ENCODE results near the gene MRPS26.

MRPS26 gene

DNA sequence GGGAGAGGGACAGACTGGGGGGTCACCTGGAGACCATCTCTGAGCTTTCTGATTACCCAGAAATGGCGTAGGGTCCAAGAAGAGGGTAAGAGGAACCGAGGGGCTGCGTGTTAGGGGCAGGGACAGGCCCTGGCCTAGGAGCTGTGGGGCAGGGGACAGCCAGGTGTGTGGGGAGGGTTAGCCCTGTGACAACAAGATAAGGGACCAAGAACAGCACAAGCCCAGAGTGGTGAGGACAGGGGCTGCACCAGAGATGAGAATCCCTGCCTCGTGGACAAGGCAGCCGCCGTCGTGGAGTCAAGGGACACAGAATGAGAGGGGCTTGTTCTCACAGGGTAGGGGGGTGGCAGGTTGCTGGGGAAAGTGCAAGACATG, 39.1 kb downstream of the MRPS26 start:
- Mint-ChIP-seq H3K27ac (no peak overlapping the region), H3K27me3 (peaks cover 61 to 71% of the 10 kb centered on the region in 2 donors)

DNA sequence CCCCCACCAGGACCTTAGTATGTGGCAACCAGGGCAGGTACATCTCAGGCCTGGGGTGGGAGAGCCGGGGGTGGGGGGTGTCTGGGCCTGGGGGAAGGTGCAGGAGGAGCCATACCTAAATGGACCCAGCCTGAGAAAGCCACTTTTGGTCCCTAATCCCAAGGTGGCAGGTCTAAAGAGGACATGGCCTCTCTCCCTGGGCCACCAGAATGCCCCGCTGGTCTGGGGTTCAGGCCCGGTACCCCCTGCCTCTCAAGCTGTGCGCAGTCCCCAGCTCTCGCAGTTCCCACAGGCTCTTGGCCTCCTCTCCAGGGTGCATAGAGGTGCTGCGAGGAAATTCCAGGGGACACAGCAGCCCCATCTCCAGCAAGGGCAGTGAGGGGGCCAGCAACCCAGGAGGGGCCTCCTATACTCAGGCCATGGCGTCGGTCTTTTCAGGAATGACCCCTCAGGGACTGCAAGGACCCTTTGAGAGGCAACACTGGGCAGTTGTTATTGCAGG, 39.8 kb downstream of the MRPS26 start:
- Mint-ChIP-seq H3K4me3 (no peak overlapping the region), H3K27ac (no peak overlapping the region), H3K36me3 (ENCODE audit: insufficient read depth) (no peaks in the 10 kb centered on the region), H3K9me3 (no peaks in the 10 kb centered on the region), H3K27me3 (peaks cover 61 to 71% of the 10 kb centered on the region in 2 donors), H3K4me1 (ENCODE audit: low read depth in 2 of 2) (peaks cover 4 to 7% of the 10 kb centered on the region in 2 donors)
- DNase-seq (no peak), ATAC-seq (replicated peaks) (no peak)

More for the DNA sequence above, 39.1 kb downstream of the MRPS26 start:
- DNase-seq (no peak), ATAC-seq (replicated peaks) (no peak)
- Mint-ChIP-seq H3K4me3 (no peak overlapping the region), H3K9me3 (no peaks in the 10 kb centered on the region), H3K36me3 (ENCODE audit: insufficient read depth) (no peaks in the 10 kb centered on the region), H3K4me1 (ENCODE audit: low read depth in 2 of 2) (peaks cover 4 to 7% of the 10 kb centered on the region in 2 donors)

DNA sequence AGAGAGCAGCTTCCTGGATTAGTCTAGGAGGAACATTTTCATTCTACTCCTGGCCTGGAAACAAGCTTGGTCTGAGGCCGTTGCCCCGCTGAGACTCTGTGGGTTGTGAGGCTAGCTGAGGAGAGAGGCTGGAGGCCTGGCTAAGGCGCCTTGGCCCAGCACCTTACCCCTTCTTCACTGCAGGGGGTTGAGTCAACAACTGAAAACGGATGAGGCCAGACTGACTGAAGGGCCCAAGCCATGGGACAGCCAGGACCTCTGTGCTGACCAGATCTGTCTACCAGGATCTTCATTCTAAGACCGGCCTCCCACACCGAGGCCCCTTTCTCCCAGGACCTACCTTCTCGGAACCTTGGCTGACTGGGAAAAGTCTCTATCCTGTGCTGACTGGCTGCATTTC, 42.2 kb downstream of the MRPS26 start:
- H3K9me3 Mint-ChIP-seq = no peaks in the 10 kb centered on the region
- H3K4me1 Mint-ChIP-seq (ENCODE audit: low read depth in 2 of 2) = peaks cover 6 to 8% of the 10 kb centered on the region in 2 donors
- H3K27ac Mint-ChIP-seq = no peak overlapping the region
- DNase-seq (no peak), ATAC-seq (replicated peaks) (no peak)
- no peaks in the 10 kb centered on the region for H3K36me3 Mint-ChIP-seq (ENCODE audit: insufficient read depth)
- no peak overlapping the region for H3K4me3 Mint-ChIP-seq
- H3K27me3 Mint-ChIP-seq = peaks cover 61 to 72% of the 10 kb centered on the region in 2 donors

DNA sequence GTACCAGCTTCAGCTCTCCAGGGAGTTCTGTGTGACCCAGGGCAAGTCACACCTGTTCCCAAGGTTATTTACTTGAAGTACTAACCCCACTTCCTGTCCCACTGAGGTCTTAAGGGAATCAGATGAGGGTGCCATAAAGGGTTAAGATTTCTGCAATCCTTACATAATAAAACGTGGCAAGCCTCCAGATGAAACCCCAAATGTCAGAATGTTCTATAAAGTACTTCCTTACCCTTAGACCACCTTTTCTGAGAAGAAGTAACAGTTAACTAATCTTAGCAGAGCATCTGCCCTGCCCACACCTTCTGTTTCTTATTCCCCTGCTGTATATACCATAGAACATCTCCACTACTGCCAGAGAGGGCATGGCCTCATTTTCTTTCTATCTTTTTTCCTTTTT, 44.7 kb downstream of the MRPS26 start:
- H3K36me3 Mint-ChIP-seq (ENCODE audit: insufficient read depth) = no peaks in the 10 kb centered on the region
- no peak for ATAC-seq (replicated peaks)
- H3K9me3 Mint-ChIP-seq = no peaks in the 10 kb centered on the region
- H3K27ac Mint-ChIP-seq = no peak overlapping the region
- H3K4me3 Mint-ChIP-seq = no peak overlapping the region
- peaks cover 41 to 65% of the 10 kb centered on the region in 2 donors for H3K27me3 Mint-ChIP-seq
- peaks cover 2 to 4% of the 10 kb centered on the region in 2 donors for H3K4me1 Mint-ChIP-seq (ENCODE audit: low read depth in 2 of 2)
- DNase-seq = no peak

DNA sequence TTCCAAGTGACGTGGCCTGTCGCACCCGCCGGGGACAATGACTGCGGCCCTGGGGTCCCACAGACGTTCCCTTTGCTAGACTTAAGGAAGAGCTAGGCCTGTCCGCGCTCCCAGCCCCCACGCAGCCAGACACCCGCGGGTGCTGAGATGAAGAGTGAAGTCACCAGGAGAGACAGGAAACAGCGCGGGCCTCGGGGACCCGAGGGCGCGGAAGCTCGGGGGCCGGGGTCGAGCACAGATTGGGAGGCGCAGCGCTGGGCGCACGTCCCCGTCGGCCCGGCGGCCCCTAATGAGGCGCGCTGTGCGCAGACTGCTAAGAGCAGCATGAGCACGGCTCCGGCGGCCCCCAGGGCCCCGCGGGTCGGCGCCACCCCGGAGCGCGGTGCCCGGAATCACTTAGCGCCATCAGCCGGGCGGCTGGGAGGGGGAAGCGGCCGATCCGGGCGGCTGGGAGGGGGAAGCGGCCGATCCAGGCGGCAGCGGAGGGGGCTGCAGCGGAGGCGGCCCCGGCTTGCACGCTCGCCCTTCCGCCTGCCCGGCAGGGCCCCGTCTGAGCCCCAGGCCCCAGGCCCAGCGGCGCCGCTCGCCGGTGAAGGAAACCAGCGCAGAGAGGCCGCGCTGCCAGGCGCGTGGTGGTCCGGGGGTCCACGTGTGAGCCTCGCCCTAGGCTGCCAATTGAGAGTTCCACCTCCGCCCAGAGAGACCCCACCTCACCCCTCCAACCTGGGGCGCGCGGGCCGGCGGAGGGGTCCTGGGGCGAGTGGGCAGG, 46.9 kb downstream of the MRPS26 start:
- ATAC-seq (replicated peaks) (peak; percentile 57), DNase-seq (no peak)
- Mint-ChIP-seq H3K4me3 (peak overlapping the region; percentile 63 to 69), H3K9me3 (no peaks in the 10 kb centered on the region), H3K27me3 (peaks cover 47 to 71% of the 10 kb centered on the region in 2 donors), H3K27ac (peak overlapping the region; percentile 4 to 30), H3K4me1 (ENCODE audit: low read depth in 2 of 2) (peaks cover 2 to 4% of the 10 kb centered on the region in 2 donors), H3K36me3 (ENCODE audit: insufficient read depth) (no peaks in the 10 kb centered on the region)

DNA sequence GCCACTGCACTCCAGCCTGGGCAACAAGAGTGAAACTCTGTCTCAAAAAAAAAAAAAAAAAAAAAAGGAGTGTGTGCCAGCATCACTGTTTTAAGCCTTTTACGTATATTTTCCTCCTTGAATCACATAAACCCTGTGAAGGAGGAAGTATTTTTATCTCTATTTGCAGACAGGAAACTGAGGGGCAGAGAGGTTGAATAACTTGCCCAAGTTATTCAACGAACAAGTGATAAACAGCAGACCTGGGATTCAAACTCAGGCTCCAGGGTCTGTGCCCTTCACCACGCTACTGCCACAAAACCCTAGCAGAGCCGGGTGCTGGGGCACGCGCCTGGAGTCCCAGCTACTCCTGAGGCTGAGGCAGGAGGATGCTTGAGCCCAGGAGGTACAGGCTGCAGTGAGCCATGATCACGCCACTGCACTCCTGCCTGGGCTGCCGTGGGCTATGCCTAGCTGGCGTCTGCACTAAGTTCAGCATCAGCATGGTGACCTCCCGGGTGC, 48.1 kb downstream of the MRPS26 start:
- Mint-ChIP-seq H3K4me1 (ENCODE audit: low read depth in 2 of 2) (peaks cover 2 to 4% of the 10 kb centered on the region in 2 donors), H3K4me3 (no peak overlapping the region), H3K27ac (peak overlapping the region in 1 of 2 donors; percentile 69), H3K27me3 (peaks cover 47 to 68% of the 10 kb centered on the region in 2 donors), H3K36me3 (ENCODE audit: insufficient read depth) (no peaks in the 10 kb centered on the region), H3K9me3 (no peaks in the 10 kb centered on the region)
- ATAC-seq (replicated peaks) (peak; percentile 39), DNase-seq (no peak)

DNA sequence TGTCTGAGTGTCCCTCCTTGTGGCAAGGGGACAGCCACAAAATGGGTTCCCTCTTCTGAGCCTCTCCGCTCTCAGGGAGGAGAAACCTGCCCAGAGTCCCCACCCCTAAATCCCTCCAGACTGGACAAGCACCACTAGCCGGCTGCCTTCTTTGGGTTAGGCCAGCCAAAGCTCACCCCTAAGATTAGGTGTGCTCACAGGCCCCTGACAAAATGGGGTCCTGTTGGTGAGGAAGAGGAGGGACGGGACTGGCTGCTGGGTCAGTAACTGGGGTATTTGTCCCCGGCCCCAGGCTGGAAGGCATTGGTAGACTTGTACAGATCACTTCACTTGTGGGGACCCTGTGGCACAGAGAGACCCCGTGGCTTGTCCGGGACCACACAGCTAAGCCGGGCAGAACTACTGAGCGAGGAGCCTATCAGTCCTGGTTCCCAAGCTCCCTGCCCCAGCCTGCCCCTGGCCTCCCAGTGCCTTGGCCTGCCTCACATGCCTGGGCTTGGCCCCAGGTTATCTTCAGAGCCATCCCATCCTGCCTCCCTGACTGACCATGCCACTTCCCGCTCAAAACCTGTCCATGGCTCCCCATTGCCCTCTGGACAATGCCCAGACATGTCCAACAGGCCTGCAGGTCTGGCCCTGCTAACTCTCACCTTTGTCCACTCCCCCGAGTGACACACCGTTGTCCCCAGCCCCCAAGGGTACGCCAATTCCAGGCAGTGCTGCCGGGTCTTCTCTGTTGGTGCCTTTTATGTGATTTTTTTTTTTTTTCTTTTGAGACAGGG, 49.2 kb downstream of the MRPS26 start:
- Mint-ChIP-seq H3K36me3 (ENCODE audit: insufficient read depth) (no peaks in the 10 kb centered on the region), H3K9me3 (no peaks in the 10 kb centered on the region), H3K27me3 (peaks cover 39 to 59% of the 10 kb centered on the region in 2 donors), H3K4me3 (no peak overlapping the region), H3K4me1 (ENCODE audit: low read depth in 2 of 2) (peaks cover 2 to 4% of the 10 kb centered on the region in 2 donors), H3K27ac (no peak overlapping the region)
- DNase-seq (no peak), ATAC-seq (replicated peaks) (no peak)

All from effector memory CD8-positive, alpha-beta T cell (primary cell).